ENCODE results near the gene SPANXA2.
"Not testable (repeated sequence)": the region's sequence is repeated elsewhere in the genome, so short reads cannot be mapped to it uniquely, and the experiment has no call there.

Gene SPANXA2, protein sequence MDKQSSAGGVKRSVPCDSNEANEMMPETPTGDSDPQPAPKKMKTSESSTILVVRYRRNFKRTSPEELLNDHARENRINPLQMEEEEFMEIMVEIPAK

DNA sequence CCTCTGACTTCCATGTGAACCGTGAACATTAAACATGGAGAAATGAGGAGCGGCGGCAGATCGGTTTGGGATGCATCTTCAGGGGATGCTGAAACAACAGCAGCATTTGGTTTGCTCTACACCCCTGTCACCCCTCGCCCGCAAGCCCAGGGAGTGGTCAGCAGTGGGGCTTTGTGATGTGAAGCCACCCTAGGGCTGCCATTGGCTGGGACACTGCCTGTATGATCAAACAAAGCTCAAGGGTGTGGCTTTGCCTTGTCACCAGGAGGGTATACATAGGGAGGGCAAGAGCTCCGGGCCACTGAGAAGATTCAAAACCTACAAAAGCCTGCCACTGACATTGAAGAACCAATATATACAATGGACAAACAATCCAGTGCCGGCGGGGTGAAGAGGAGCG is at the start of gene SPANXA2:
TSS of gene SPANXA2 (plus strand) at position 301 of the 400 bp plus-strand sequence. CDS start at position 361, 60 bp downstream.
- in situ Hi-C loops (cut with MboI; ENCODE audit: low sequenced_read_pairs), result not testable (repeated sequence)

DNA sequence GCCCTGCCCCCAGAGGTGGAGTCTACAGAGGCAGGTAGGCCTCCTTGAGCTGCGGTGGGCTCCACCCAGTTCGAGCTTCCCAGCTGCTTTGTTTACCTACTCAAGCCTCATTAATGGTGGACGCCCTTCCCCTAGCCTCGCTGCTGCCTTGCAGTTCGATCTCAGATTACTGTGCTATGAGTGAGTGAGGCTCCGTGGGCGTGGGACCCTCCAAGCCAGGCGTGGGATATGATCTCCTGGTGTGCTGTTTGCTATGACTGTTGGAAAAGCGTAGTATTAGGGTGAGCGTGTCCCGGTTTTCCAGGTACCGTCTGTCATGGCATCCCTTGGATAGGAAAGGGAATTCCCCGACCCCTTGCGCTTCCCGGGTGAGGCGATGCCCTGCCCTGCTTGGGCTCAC is 47.0 kb upstream of the SPANXA2 start:
- in situ Hi-C loops (cut with MboI; ENCODE audit: low sequenced_read_pairs), result not testable (repeated sequence)

DNA sequence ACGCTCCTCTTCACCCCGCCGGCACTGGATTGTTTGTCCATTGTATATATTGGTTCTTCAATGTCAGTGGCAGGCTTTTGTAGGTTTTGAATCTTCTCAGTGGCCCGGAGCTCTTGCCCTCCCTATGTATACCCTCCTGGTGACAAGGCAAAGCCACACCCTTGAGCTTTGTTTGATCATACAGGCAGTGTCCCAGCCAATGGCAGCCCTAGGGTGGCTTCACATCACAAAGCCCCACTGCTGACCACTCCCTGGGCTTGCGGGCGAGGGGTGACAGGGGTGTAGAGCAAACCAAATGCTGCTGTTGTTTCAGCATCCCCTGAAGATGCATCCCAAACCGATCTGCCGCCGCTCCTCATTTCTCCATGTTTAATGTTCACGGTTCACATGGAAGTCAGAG is 4.9 kb upstream of the SPANXA2 start, which contains the start of gene SPANXA1:
TSS of gene SPANXA1 (minus strand) at position 101 of the 400 bp plus-strand sequence. CDS start at position 41, 60 bp downstream.
- in situ Hi-C loops (cut with MboI; ENCODE audit: low sequenced_read_pairs), result not testable (repeated sequence)

DNA sequence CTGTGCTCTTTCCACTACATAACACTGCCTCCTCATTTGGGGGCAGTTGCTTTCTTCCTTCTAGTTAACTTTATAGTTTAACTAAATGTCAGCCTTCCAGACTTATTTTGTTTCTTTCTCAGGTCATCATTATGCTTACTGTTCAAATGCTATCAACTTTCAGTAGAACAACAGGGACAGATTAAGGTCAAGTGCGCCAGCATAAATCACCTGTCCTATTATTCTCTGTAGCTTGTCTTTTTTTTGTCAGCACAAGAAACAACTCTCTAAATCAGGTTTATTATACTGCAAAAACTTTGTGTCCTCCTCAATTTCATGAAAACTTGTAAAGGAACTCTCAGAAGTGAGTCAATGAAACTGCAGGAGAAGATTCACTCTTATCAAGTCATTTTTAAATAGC is 19.6 kb downstream of the SPANXA2 start:
- in situ Hi-C loops (cut with MboI; ENCODE audit: low sequenced_read_pairs), result no loop called here

DNA sequence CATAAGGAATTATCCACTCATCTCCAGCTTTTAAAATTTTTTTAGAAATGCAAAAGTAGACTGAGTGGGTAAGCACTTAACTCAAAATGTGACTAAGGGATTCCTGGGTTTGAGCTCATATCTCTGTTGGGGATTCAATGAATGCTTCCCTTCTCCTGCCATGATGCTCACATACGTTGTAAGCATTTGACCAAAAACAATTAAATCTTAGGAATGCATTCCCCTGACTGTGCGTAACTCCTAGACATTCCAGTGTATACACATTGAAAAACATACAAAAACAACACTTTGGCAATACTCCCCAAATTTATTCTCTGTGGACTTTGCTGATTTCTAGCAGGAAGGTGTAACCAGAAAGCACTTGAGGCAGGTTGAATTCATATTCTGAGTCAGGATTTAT is 29.8 kb downstream of the SPANXA2 start:
- in situ Hi-C loops (cut with MboI; ENCODE audit: low sequenced_read_pairs), result no loop called here

DNA sequence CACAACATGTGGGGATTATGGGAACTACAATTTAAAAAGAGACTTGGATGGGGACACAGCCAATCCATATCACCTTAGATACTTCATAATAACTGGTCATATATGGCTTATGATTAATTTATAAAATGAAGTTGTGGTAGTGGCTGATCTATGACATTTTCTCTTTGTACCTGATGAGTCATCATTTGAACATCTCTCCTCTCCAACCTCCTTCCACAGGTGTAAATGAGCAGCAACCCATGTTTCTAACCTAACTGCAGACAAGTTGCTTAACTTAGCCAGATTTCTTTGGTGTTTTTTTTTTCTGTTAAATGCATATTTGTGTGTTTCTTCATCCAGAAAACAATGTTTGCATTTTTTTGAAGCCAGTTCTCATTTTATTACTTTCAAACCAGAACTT is 42.6 kb downstream of the SPANXA2 start:
- in situ Hi-C loops (cut with MboI; ENCODE audit: low sequenced_read_pairs), result no loop called here

DNA sequence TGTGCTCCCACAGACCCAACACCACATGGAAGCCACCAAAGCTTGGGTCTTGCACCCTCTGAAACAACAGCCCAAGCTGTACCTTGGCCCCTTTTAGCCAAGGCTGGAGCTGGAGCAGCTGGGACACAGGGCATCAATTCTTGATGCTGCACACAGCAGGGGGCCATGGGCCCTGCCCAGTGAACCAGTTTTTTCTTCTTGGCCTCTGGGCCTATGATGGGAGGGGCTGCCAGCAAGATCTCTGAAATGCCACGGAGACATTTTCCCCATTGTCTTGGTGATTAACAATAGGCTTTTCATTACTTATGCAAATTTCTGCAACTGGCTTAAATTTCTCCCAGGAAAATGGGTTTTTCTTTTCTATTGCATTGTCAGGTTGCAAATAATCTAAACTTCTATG is 49.0 kb downstream of the SPANXA2 start:
- in situ Hi-C loops (cut with MboI; ENCODE audit: low sequenced_read_pairs), result no loop called here

Measured in HL-60/S4 treated with retinoic acid at 250 ng/mL for 4 days and 3 days (cell line).